HL-60/S4 treated with retinoic acid at 250 ng/mL for 4 days and 3 days (cell line): Measurements from ENCODE around the gene DDX4.
"Not testable (repeated sequence)": the region's sequence is repeated elsewhere in the genome, so short reads cannot be mapped to it uniquely, and the experiment has no call there.

Experiments used
- in situ Hi-C: fragments of 300-500 bp; cut with MboI; formaldehyde crosslinking; loops from 2 replicates; pipeline ENCODE4 v1.7.0; 2022; ENCODE audit warnings: low sequenced_read_pairs

The DDX4 gene

GRCh38 chr5:55720188-55720703 lies 17.6 kb upstream of the DDX4 start:
- in situ Hi-C loops: no loop called here

GRCh38 chr5:55724281-55724680 lies 13.6 kb upstream of the DDX4 start:
- in situ Hi-C loops: no loop called here

GRCh38 chr5:55731848-55732247 lies 6.0 kb upstream of the DDX4 start:
- in situ Hi-C loops: no loop called here

- in situ Hi-C loops: no loop called here
Observed at GRCh38 chr5:55732585-55732984, 5.3 kb upstream of the DDX4 start.

GRCh38 chr5:55734658-55735057 lies 3.2 kb upstream of the DDX4 start:
- in situ Hi-C loops: no loop called here

GRCh38 chr5:55742778-55743177 lies 4.9 kb downstream of the DDX4 start:
- in situ Hi-C loops: no loop called here

GRCh38 chr5:55747778-55748318 lies 10.0 kb downstream of the DDX4 start:
- in situ Hi-C loops: no loop called here

GRCh38 chr5:55749387-55749786 lies 11.5 kb downstream of the DDX4 start:
- in situ Hi-C loops: no loop called here

GRCh38 chr5:55750063-55750462 lies 12.2 kb downstream of the DDX4 start:
- in situ Hi-C loops: no loop called here

- in situ Hi-C loops: no loop called here
Observed at GRCh38 chr5:55750499-55750898, 12.6 kb downstream of the DDX4 start.

- in situ Hi-C loops: no loop called here
Observed at GRCh38 chr5:55758231-55758630, 20.4 kb downstream of the DDX4 start.

- in situ Hi-C loops: no loop called here
Observed at GRCh38 chr5:55758714-55759113, 20.9 kb downstream of the DDX4 start.

- in situ Hi-C loops: not testable (repeated sequence)
Observed at GRCh38 chr5:55761721-55762120, 23.9 kb downstream of the DDX4 start.

GRCh38 chr5:55763746-55764420 lies 26.0 kb downstream of the DDX4 start:
- in situ Hi-C loops: no loop called here

GRCh38 chr5:55768279-55768678 lies 30.4 kb downstream of the DDX4 start:
- in situ Hi-C loops: no loop called here

- in situ Hi-C loops: no loop called here
Observed at GRCh38 chr5:55771175-55771655, 33.4 kb downstream of the DDX4 start.

GRCh38 chr5:55773057-55773456 lies 35.2 kb downstream of the DDX4 start:
- in situ Hi-C loops: no loop called here

GRCh38 chr5:55777332-55777731 lies 39.5 kb downstream of the DDX4 start:
- in situ Hi-C loops: no loop called here

GRCh38 chr5:55800924-55801323 lies 63.1 kb downstream of the DDX4 start:
- in situ Hi-C loops: no loop called here

- in situ Hi-C loops: not testable (repeated sequence)
Observed at GRCh38 chr5:55808814-55809213, 71.0 kb downstream of the DDX4 start.

GRCh38 chr5:55815939-55816338 lies 78.1 kb downstream of the DDX4 start:
- in situ Hi-C loops: not testable (repeated sequence)

GRCh38 chr5:55816342-55816741 lies 78.5 kb downstream of the DDX4 start:
- in situ Hi-C loops: no loop called here

GRCh38 chr5:55817030-55817429 lies 79.2 kb downstream of the DDX4 start:
- in situ Hi-C loops: no loop called here
